ENCODE data around the gene SSH2. TPM values are rescaled to one million over a fixed set of nuclear protein-coding genes. Genes with fewer than 3 reads are reported as not detected.
A peak's percentile ranks its signal among the peaks of the same experiment; 100 is the strongest.
"Not testable (repeated sequence)": the region's sequence is repeated elsewhere in the genome, so short reads cannot be mapped to it uniquely, and the experiment has no call there.

The SSH2 gene
- total RNA-seq, 1 experiment from 2014 or later = 5.5 TPM

- no peaks in the 10 kb centered on the region for H3K27me3 ChIP-seq (ENCODE audit: control insufficient read depth, insufficient read depth, low read length)
- no peaks in the 10 kb centered on the region for H3K36me3 ChIP-seq (replicated peaks; ENCODE audit: control insufficient read depth, insufficient read depth, low read length)
- DNase-seq = peak; percentile 66
- no peak overlapping the region for H3K4me3 ChIP-seq (ENCODE audit: insufficient read depth, low read depth, low read length)
Observed at GRCh38 chr17:29807520-29808361, 122.3 kb downstream of the SSH2 start.

DNA sequence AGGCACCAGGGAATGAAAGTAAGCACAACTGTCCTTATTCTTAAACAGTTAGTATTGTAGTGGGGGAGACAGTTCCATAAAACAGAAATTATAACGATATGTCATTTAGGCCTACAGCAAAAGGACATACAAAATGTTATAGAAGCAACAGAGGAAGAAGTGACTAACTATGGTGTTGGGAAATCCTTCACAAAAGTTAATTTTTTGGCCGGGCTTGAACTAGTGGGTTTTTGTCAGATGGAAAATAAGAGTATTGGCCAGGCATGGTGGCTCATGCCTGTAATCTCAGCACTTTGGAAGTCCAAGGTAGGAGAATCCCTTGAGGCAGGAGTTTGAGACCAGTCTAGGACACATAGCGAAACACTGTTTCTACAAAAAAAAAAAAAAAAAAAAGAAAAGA, 127.8 kb downstream of the SSH2 start:
- DNase-seq = no peak
- H3K27me3 ChIP-seq (ENCODE audit: control insufficient read depth, insufficient read depth, low read length) = no peaks in the 10 kb centered on the region
- no peaks in the 10 kb centered on the region for H3K36me3 ChIP-seq (replicated peaks; ENCODE audit: control insufficient read depth, insufficient read depth, low read length)
- H3K4me3 ChIP-seq (ENCODE audit: insufficient read depth, low read depth, low read length) = no peak overlapping the region

DNA sequence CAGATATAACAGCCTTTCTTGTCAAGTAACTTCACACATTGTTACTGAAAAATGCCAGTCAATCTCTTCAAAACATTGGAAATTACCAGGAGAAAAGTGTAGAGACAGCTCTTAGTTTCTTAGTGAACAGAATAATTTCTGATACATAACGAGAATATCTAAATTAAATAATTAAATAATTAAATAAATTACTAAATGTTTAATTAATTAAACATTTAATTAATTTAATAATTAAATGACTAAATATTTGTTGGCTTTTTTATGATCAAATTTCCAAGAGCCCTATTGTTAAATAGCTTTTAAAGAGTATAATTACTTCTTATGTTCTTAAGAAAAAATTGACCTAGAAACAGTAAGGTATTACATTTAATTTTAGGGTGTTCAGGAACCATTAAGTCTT, 129.6 kb downstream of the SSH2 start:
- no peak overlapping the region for H3K4me3 ChIP-seq (ENCODE audit: insufficient read depth, low read depth, low read length)
- no peak for DNase-seq
- H3K36me3 ChIP-seq (replicated peaks; ENCODE audit: control insufficient read depth, insufficient read depth, low read length) = no peaks in the 10 kb centered on the region
- H3K27me3 ChIP-seq (ENCODE audit: control insufficient read depth, insufficient read depth, low read length) = no peaks in the 10 kb centered on the region

DNA sequence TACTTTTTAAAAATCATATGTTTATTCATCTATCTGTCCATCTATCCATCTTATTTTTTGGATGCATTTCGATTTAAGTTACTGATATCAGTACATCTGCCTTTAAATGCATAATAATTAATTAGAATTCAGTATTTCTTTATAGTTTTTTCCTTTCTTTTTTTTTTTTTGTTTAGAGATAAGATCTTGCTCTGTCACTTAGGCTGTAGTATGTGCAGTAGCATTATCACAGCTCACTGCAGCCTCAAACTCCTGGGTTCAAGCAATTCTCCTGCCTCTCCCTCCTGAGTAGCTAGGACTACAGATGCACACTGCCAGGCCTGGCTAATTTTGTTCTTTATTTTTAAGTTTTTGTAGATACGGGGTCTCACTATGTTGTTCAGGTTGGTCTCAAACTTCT, 133.4 kb downstream of the SSH2 start:
- Histone ChIP-seq H3K27me3 (ENCODE audit: control insufficient read depth, insufficient read depth, low read length) (no peaks in the 10 kb centered on the region), H3K4me3 (ENCODE audit: insufficient read depth, low read depth, low read length) (no peak overlapping the region), H3K36me3 (replicated peaks; ENCODE audit: control insufficient read depth, insufficient read depth, low read length) (no peaks in the 10 kb centered on the region)
- DNase-seq = no peak

GRCh38 chr17:29793501-29793900, 136.5 kb downstream of the SSH2 start:
- no peak for DNase-seq
- no peaks in the 10 kb centered on the region for H3K36me3 ChIP-seq (replicated peaks; ENCODE audit: control insufficient read depth, insufficient read depth, low read length)
- H3K27me3 ChIP-seq (ENCODE audit: control insufficient read depth, insufficient read depth, low read length) = no peaks in the 10 kb centered on the region
- no peak overlapping the region for H3K4me3 ChIP-seq (ENCODE audit: insufficient read depth, low read depth, low read length)

GRCh38 chr17:29791336-29792080, 138.5 kb downstream of the SSH2 start:
- no peak for DNase-seq
- H3K36me3 ChIP-seq (replicated peaks; ENCODE audit: control insufficient read depth, insufficient read depth, low read length) = no peaks in the 10 kb centered on the region
- no peak overlapping the region for H3K4me3 ChIP-seq (ENCODE audit: insufficient read depth, low read depth, low read length)
- H3K27me3 ChIP-seq (ENCODE audit: control insufficient read depth, insufficient read depth, low read length) = no peaks in the 10 kb centered on the region

DNA sequence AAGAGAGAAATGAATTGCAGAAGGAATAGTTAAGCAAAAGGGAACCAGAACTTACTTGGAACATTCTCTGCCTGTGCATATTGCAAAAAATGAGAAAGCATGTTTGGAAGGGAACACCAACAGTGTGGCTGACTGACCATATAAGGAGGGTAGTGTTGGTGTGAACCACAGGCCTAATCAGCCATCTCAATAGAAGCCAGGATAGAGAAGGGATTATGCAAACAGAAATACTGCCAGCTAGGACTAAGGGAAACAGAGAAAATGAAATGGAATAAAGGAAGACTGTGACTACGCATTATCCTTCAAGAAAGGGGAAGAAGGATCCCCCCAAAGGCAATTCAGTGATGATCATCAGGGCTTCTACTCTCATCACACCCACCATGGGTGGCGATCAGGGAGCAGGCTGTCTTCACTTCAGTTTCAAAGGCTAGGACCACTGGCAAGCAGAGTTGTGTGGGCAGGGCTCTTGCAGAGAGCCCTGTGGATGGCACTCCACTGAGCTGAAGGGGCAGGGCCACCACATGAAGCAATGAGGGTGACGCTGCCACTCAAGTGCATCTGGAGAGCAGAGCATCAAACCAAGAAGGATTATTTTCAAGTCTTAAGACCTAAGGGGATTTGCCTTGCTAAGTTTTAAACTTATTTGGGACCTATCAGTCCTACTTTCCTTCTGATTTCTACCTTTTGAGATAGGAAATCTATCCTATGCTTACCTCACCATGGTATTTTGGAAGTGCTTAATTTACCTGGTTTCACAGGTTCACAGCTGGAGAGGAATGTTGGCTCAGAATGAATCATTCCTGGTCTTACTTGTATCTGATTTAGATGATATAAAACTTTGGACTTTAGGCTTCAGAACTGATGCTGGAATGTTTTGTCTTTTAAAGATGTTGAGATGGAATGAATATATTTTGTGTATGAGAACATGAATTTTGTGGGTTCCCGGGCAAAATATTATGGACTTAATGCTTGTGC, 140.5 kb downstream of the SSH2 start:
- H3K4me3 ChIP-seq (ENCODE audit: insufficient read depth, low read depth, low read length) = no peak overlapping the region
- DNase-seq = no peak
- H3K27me3 ChIP-seq (ENCODE audit: control insufficient read depth, insufficient read depth, low read length) = no peaks in the 10 kb centered on the region
- H3K36me3 ChIP-seq (replicated peaks; ENCODE audit: control insufficient read depth, insufficient read depth, low read length) = no peaks in the 10 kb centered on the region

DNA sequence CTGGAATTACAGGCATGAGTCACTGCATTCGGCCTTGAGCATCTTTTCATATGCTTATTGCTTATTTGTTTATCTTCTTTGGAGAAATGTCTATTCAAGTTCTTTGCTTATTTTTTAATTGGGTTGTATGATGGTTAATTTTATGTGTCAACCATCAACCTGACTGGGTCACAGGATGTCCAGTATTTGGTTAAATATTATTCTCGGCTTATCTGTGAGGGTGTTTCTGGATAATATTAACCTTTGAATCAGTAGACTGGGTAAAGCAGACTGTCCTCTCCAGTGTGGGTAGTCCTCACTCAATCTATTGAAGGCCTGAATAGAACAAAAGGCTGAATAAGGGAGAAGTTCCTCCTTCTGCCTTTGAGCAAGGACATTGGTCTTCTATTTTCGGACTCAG, 142.0 kb downstream of the SSH2 start:
- DNase-seq = no peak
- Histone ChIP-seq H3K36me3 (replicated peaks; ENCODE audit: control insufficient read depth, insufficient read depth, low read length) (no peaks in the 10 kb centered on the region), H3K4me3 (ENCODE audit: insufficient read depth, low read depth, low read length) (no peak overlapping the region)

DNA sequence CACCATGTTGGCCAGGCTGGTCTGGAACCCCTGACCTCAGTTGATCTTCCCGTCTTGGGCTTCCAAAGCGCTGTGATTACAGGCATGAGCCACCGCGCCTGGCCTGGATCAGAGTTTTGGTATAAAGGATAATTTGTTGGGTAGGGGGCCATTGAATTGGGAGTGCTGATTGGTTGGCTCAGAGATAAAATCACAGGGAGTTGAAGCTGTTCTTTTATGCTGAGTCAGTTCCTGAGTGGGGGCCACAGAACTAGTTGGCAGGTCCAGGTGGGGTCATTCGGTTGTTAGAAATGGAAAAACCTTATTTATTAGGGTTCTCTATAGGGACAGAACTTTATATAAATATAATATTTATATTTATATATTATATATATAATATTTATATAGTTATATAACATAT, 147.1 kb downstream of the SSH2 start:
- H3K36me3 ChIP-seq (replicated peaks; ENCODE audit: control insufficient read depth, insufficient read depth, low read length) = no peaks in the 10 kb centered on the region
- H3K27me3 ChIP-seq (ENCODE audit: control insufficient read depth, insufficient read depth, low read length) = no peaks in the 10 kb centered on the region
- no peak for DNase-seq
- H3K4me3 ChIP-seq (ENCODE audit: insufficient read depth, low read depth, low read length) = no peak overlapping the region

More for the DNA sequence above, 142.0 kb downstream of the SSH2 start:
- H3K27me3 ChIP-seq (ENCODE audit: control insufficient read depth, insufficient read depth, low read length) = no peaks in the 10 kb centered on the region

- not testable (repeated sequence) for H3K27me3 ChIP-seq (ENCODE audit: control insufficient read depth, insufficient read depth, low read length); DNase-seq; H3K36me3 ChIP-seq (replicated peaks; ENCODE audit: control insufficient read depth, insufficient read depth, low read length); H3K4me3 ChIP-seq (ENCODE audit: insufficient read depth, low read depth, low read length)
Observed at GRCh38 chr17:29779812-29780190, 150.2 kb downstream of the SSH2 start.

DNA sequence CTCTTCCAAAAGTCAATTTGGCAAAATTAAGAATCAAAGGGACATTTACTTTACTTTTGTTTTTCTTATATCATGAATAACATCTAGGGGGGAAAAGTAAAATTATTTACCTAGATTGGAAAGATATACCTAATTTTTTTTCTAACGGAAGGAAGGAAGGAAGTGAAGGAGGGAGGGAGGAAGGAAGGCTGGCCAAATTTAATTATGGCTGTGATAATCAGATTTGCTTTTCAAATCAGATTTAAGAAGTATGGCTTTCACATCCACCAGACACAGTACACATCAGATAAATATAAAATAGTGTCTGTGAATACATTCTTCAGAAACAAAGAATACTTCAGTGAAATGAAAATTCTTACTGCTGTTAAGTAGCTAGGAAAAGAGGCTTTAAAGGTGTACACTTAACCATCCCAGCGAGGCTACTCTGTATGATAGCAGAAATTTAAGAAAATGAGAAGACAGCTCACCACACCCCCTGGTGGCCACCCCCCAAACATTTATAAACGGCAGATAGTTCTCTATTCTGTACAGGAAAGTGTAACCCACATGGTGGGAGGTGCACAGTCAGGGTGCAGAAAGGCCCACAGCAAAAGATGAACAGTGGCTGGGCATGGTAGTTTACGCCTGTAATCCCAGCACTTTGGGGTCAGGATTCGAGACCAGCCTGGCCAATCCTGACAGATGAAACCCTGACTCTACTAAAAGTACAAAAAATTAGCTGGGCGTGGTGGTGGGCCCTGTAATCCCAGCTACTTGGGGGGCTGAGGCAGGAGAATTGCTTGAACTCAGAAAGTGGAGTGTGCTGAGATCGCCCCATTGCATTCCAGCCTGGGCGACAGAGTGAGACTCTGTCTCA, 150.8 kb downstream of the SSH2 start:
- H3K27me3 ChIP-seq (ENCODE audit: control insufficient read depth, insufficient read depth, low read length) = no peaks in the 10 kb centered on the region
- DNase-seq = peak; percentile 64
- H3K4me3 ChIP-seq (ENCODE audit: insufficient read depth, low read depth, low read length) = no peak overlapping the region
- H3K36me3 ChIP-seq (replicated peaks; ENCODE audit: control insufficient read depth, insufficient read depth, low read length) = no peaks in the 10 kb centered on the region

- Histone ChIP-seq H3K36me3 (replicated peaks; ENCODE audit: control insufficient read depth, insufficient read depth, low read length) (no peaks in the 10 kb centered on the region), H3K27me3 (ENCODE audit: control insufficient read depth, insufficient read depth, low read length) (no peaks in the 10 kb centered on the region), H3K4me3 (ENCODE audit: insufficient read depth, low read depth, low read length) (no peak overlapping the region)
- DNase-seq = no peak
Observed at GRCh38 chr17:29777663-29778062, 152.4 kb downstream of the SSH2 start.

- no peak for DNase-seq
- Histone ChIP-seq H3K27me3 (ENCODE audit: control insufficient read depth, insufficient read depth, low read length) (no peaks in the 10 kb centered on the region), H3K4me3 (ENCODE audit: insufficient read depth, low read depth, low read length) (no peak overlapping the region), H3K36me3 (replicated peaks; ENCODE audit: control insufficient read depth, insufficient read depth, low read length) (no peaks in the 10 kb centered on the region)
Observed at GRCh38 chr17:29776026-29776425, 154.0 kb downstream of the SSH2 start.

DNA sequence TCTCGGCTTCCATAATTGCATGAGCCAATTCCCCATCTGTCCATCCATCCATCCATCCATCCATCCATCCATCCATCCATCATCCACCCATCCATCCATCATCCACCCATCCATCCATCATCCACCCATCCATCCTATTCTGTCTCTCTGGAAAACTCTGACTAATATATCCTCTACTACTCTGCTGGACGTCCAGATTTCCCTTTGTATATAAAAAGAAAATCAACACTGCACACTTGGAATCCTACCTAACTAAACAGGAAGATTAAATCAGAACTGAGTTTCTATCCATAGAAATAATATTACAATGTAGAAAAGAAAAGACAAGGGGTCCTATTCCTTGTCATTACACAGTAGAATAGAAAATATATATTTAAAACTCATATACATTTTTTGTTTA, 157.0 kb downstream of the SSH2 start:
- H3K36me3 ChIP-seq (replicated peaks; ENCODE audit: control insufficient read depth, insufficient read depth, low read length) = no peaks in the 10 kb centered on the region

More for the DNA sequence above, 157.0 kb downstream of the SSH2 start:
- Histone ChIP-seq H3K27me3 (ENCODE audit: control insufficient read depth, insufficient read depth, low read length) (no peaks in the 10 kb centered on the region), H3K4me3 (ENCODE audit: insufficient read depth, low read depth, low read length) (no peak overlapping the region)
- no peak for DNase-seq
